Middle frontal gyrus (tissue), 1 donor: ENCODE data around the gene SORBS1.
"Not testable (repeated sequence)": the region's sequence is repeated elsewhere in the genome, so short reads cannot be mapped to it uniquely, and the experiment has no call there.

Source experiments
- DNase-seq: peaks from one replicate; pipeline ENCODE4 v3.0.0-alpha.2; 2015; ENCODE audit warnings: low spot score; ENCODE audit errors: extremely low spot score

Gene SORBS1

GRCh38 chr10:95493862-95494261 lies 67.3 kb downstream of the SORBS1 start:
- no peak for DNase-seq

GRCh38 chr10:95487994-95488393 lies 73.2 kb downstream of the SORBS1 start:
- DNase-seq: no peak

GRCh38 chr10:95485056-95485844 lies 75.9 kb downstream of the SORBS1 start:
- no peak for DNase-seq

- DNase-seq: no peak
Measured at GRCh38 chr10:95482501-95483233, 78.5 kb downstream of the SORBS1 start.

DNA sequence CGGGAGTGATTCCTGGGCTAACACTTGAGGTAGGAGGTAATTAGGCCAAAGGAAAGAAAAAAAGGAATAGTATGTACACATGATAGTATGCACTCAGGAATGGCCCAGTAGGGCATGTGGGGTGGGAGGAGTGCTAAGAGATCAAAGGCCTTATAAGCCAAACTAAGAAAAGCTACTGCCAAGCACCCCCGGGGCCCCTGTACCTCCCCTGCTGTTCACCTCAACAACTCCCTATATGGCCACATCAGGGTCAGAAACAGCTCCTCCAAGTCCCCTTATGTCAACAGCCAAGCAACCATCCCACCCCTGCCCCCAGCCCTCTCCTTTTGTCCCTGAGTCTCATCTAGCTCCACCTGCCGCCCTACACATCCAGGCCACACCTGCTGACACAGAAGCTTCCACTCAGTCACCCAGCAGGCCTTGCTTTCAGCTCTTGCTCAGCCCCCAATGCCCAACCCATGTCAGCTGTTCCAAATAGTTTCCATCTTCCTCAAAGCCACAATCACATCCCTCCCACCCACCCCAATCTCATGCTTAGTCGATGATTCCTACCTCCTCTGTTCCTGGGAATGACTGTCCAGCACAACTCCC lies 80.2 kb downstream of the SORBS1 start:
- no peak for DNase-seq

- no peak for DNase-seq
Measured at GRCh38 chr10:95480102-95480900, 80.9 kb downstream of the SORBS1 start.

DNA sequence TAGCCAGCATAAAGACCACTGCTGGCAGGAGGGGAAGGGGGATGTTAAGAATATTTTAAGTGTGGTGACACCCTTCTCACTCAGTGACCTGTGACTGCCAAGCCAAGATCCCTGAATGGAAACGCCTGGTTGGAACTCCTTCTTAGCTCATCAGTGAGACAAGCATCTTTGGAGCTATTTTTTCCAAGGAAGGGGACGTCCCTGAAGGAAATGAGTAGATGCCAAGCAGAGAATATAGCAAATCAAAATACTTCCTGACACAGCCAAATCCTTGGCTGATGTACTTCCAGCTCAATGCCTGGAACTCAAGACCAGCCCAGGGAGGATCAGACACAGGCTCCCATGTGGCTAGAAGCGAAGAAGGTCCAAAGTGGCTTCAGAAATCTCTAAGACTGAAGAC lies 82.2 kb downstream of the SORBS1 start:
- DNase-seq: no peak

- no peak for DNase-seq
Measured at GRCh38 chr10:95478185-95478584, 83.0 kb downstream of the SORBS1 start.

DNA sequence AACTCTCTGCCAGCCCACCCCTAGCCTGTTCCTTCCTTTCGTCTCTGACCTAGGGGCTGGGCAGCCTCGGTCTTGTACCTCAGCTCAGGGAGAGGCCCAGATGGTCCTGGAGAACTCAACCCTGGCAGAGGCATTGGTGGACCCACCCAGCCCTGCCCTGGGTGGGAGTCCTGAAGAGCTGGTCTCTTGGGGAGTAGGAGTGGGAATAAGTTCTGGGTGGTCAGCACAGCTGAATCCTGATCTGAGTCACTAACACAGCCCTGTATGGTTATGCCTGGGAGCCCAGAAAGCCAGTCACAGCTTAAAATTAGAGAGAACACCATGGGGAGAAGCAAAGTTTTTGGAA lies 84.0 kb downstream of the SORBS1 start:
- no peak for DNase-seq

DNA sequence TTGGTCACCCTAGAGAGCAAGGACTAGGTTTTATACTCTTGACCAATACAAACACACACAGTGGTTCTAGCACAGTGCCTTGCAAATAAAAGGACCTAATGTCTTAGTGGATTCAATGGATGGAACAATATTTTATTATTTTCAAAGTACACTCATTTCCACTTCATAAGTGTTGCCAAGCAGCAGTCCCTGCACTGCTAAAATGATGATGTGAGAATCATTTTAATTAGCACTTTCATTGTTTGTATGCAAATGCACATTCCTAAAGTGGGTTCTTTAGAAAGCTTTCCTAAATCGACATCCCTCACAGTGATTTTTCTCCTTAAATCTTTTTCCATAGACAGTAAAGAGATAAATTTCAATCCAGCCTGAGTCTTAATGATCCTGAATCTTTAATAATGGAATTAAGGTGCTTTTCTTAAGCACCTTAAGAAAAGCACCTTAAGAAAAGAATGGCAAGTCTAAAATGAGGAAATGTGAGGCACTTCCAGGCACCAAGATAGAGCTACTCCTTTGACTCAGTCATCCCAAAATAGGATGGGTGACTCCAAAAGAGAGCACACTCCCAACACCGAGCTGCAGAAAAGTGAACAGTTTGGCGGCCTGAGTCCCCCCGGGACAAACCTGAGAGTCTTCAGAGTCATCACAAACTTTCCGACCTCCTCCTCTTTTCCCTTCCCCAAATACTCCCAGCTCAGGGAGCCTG lies 84.5 kb downstream of the SORBS1 start:
- peak; percentile 31 for DNase-seq

DNA sequence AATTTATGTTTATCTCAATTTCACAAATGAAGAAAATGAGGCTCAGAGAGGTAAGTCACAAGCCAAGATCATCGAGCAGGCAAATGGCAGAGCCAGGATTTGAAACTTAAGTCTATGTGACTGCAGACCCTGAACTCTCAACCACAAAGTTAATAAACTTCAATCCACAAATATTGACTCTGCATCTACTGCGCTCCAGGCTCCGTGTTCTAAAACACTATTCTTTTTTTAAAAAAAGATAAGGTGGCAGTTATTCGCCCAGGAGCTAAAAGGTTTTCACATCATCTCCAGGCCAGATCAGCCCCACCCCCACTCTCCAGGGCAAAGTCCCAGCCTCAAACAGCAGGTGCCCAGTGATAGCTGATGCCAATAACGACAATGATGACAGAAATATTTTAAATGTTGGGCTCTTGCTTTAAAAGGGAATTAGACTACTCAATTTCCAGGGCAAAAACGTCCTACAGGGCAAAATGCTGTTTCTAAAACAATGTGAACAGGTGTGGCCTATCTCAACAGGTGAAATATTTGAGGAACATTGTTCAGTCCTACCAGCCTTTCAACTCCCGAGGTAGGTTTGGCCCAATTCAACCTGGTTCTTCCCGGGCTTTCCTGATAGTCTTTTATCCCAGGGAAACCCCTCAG lies 85.2 kb downstream of the SORBS1 start:
- no peak for DNase-seq

DNA sequence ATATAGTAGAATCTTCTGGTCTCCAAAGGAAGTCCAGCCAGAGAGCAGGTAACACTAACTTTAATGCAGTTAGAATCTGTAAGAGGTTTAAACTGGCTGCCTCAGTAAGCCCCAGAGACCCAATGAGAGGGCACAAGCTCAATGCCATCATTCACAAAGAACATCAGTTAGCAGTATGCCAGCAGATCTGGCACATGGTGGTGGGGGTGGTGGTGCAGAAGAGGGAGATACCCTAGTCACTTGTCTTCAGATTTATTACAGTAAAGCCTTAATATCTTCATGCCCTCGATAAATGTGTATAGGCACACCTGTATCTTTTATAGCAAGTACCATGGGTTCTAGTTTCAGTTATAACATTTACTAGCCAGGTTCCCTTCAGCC lies 86.2 kb downstream of the SORBS1 start:
- DNase-seq: no peak

DNA sequence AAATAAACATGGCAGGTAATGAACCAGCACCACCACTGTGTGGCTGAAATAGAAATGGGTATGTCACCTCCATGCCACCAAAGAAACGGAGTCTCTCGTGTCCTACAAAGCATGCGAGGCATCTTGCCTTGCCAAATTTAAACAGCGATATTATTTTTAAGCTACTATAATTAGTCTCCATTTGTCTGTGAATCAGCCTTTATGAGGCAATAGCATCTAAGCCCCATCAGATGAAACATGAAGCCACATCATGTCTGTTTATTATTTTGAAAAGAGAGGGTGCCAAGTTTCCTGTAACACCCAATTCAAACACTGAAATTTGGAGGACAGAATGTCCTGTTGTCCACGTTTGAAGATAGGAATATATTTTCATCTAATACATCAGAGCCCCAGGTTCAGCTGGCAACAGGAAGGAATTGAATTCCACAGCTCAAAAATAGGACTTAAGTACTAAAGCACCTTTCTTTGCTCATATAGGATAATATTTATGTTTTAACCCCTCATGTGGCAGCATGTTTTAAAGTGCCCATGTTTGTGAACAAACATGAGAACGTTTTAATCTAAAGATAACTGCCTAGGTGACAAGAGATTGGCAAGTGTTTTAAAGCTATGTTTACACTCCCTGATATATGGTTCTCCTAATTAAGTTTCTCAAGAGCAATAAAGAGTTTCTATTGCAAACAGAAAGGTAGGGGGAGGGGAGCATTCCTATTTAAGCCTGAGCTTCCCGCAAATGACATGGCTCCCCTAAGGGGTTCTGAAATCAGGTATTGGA lies 86.8 kb downstream of the SORBS1 start:
- no peak for DNase-seq

GRCh38 chr10:95472304-95473088 lies 88.7 kb downstream of the SORBS1 start:
- no peak for DNase-seq

GRCh38 chr10:95469676-95470075 lies 91.5 kb downstream of the SORBS1 start:
- no peak for DNase-seq

GRCh38 chr10:95469251-95469650 lies 91.9 kb downstream of the SORBS1 start:
- no peak for DNase-seq

GRCh38 chr10:95467642-95468041 lies 93.5 kb downstream of the SORBS1 start:
- not testable (repeated sequence) for DNase-seq

DNA sequence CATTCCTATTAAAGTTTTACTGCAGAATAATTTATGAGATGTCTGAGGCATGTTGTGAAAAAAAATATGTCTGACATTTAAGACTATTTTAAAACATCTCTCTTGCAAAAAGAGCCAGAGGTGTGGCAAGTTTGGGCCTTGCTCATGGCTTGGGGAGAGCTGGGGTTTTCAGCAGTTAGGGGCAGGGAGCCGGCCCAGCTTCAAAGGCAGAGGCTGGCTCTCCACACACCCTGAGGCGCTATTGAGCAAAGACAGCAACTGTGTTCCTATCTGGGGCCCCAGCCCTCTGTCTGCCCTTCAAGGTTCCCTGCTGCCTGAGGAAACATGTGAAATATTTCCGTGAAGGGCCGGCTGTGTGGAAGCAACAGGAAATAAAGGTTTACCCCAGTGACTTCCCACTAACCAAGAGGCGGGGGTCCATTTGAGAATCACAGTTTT lies 94.0 kb downstream of the SORBS1 start:
- DNase-seq: no peak

DNA sequence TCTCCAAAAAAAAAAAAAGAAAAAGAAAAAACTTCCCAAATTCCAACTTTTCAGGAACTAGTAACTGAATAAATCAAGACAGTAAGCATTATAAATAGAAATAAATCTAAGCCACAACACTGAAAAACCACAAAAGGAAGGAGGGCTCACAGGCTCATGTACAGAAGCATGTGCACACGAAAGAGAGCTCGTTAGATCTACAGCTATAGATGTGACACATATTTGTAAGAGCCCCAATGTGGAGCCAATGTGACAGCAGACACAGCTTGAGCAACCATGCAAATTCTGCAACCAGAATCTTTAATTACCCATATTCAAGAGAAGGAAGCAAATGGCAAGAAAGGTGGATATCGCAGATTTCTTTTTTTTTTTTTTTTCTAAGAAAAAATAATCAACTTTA lies 94.7 kb downstream of the SORBS1 start:
- DNase-seq: no peak
